Activated CD8-positive, alpha-beta T cell treated with anti-CD3 and anti-CD28 coated beads, Interleukin-2, amount 10 ng/mL, durations not matched to agents 7 days and 5 days (primary cell): ENCODE data around the gene HUS1B. TPM values are rescaled to one million over a fixed set of nuclear protein-coding genes. Genes with fewer than 3 reads are reported as not detected.

ENCODE experiments used
- ATAC-seq: fragments of 150-1000 bp; cut with Tn5 transposase; one replicate; pipeline ENCODE4 v1.10.0; 2021; ENCODE audit warnings: moderate library complexity
- CTCF ChIA-PET: fragments of 350-600 bp; sonication (Branson Sonifier 250); formaldehyde crosslinking; loops from one replicate; lab custom pipeline; 2021; ENCODE audit warnings: antibody characterized with exemption; lab: Charles Lee
- POLR2A ChIA-PET: fragments of 350-600 bp; sonication (Branson Sonifier 250); formaldehyde crosslinking; loops from one replicate; lab custom pipeline; 2021; ENCODE audit warnings: antibody characterized with exemption; lab: Charles Lee
- DNase-seq: peaks from one replicate; pipeline ENCODE4 v3.0.0-alpha.2; 2020
- H3K27ac Mint-ChIP-seq: one replicate; pipeline ENCODE4 v1.8.0; 2021; ENCODE audit warnings: mild to moderate bottlenecking, mixed read lengths
- H3K27me3 Mint-ChIP-seq: one replicate; pipeline ENCODE4 v1.8.0; 2021; ENCODE audit warnings: low read depth, mixed read lengths
- H3K36me3 Mint-ChIP-seq: one replicate; pipeline ENCODE4 v1.8.0; 2021; ENCODE audit warnings: low read depth, mixed read lengths
- H3K4me1 Mint-ChIP-seq: one replicate; pipeline ENCODE4 v1.8.0; 2021; ENCODE audit warnings: low read depth, mixed read lengths
- H3K4me3 Mint-ChIP-seq: one replicate; pipeline ENCODE4 v1.8.0; 2021; ENCODE audit warnings: mild to moderate bottlenecking, mixed read lengths
- H3K9me3 Mint-ChIP-seq: one replicate; pipeline ENCODE4 v1.8.0; 2022; ENCODE audit warnings: mixed read lengths; ENCODE audit not compliant: insufficient read depth
- total RNA-seq, 2 experiments: library from RNA; stranded (reverse); gene quantifications; one replicate each; pipeline ENCODE4 v1.2.3, GENCODE V29; 2021

HUS1B gene
- total RNA-seq, 2 experiments from 2014 or later: 1.6 to 1.8 TPM

- Mint-ChIP-seq H3K27me3 (no peaks in the 10 kb centered on the region), H3K9me3 (no peaks in the 10 kb centered on the region), H3K4me1 (peaks cover 37% of the 10 kb centered on the region), H3K36me3 (peaks cover 6% of the 10 kb centered on the region), H3K4me3 (peak within 1 kb of the TSS; percentile 96), H3K27ac (peak within 1 kb of the TSS; percentile 92)
- ChIA-PET POLR2A (interaction anchor here (0.5 to 3.1 kb wide), 8 partner anchors 9 to 301 kb away, joined by 3 to 26 read pairs (median 6); partner anchors contain the start of gene IRF4), CTCF (interaction anchor here (0.7 to 2.3 kb wide), 9 partner anchors 9 to 99 kb away, joined by 3 to 12 read pairs (median 7); no protein-coding TSS in a partner anchor)
- ATAC-seq (peak; percentile 79), DNase-seq (peak; percentile 89)
Observed at GRCh38 chr6:692858-693722, 36.2 kb upstream of the HUS1B start, which contains the start of gene EXOC2. TSS of gene EXOC2 (minus strand) at chr6:693139. CDS start at chr6:637818, 55,321 bp downstream.

GRCh38 chr6:692356-692851 lies 35.5 kb upstream of the HUS1B start:
- ATAC-seq (peak; percentile 93), DNase-seq (peak; percentile 86)
- H3K27me3 Mint-ChIP-seq: no peaks in the 10 kb centered on the region

GRCh38 chr6:689223-689622 lies 32.3 kb upstream of the HUS1B start:
- no peak overlapping the region for H3K27ac Mint-ChIP-seq
- ChIA-PET CTCF (interaction anchor here (1.0 to 2.0 kb wide), 4 partner anchors 16 to 96 kb away, joined by 3 to 7 read pairs (median 3); no protein-coding TSS in a partner anchor), POLR2A (interaction anchor here (0.6 kb wide), 1 partner anchor 24 kb away, joined by 3 read pairs; no protein-coding TSS in a partner anchor)
- H3K9me3 Mint-ChIP-seq: no peaks in the 10 kb centered on the region
- H3K4me1 Mint-ChIP-seq: peaks cover 47% of the 10 kb centered on the region
- no peak overlapping the region for H3K4me3 Mint-ChIP-seq
- ATAC-seq: no peak
- peaks cover 14% of the 10 kb centered on the region for H3K36me3 Mint-ChIP-seq
- DNase-seq: no peak
- no peaks in the 10 kb centered on the region for H3K27me3 Mint-ChIP-seq

More at GRCh38 chr6:692356-692851, 35.5 kb upstream of the HUS1B start:
- POLR2A ChIA-PET: interaction anchor here (0.9 to 3.1 kb wide), 6 partner anchors 9 to 300 kb away, joined by 3 to 26 read pairs (median 8); partner anchors contain the start of gene IRF4
- H3K27ac Mint-ChIP-seq: peak overlapping the region; percentile 90
- H3K9me3 Mint-ChIP-seq: no peaks in the 10 kb centered on the region
- peaks cover 37% of the 10 kb centered on the region for H3K4me1 Mint-ChIP-seq
- CTCF ChIA-PET: interaction anchor here (0.7 to 2.3 kb wide), 8 partner anchors 9 to 98 kb away, joined by 3 to 12 read pairs (median 7); no protein-coding TSS in a partner anchor
- peak overlapping the region; percentile 96 for H3K4me3 Mint-ChIP-seq
- H3K36me3 Mint-ChIP-seq: peaks cover 6% of the 10 kb centered on the region

GRCh38 chr6:686497-686896 lies 29.6 kb upstream of the HUS1B start:
- CTCF ChIA-PET: no interaction called here
- POLR2A ChIA-PET: no interaction called here
- Mint-ChIP-seq H3K4me1 (peaks cover 52% of the 10 kb centered on the region), H3K4me3 (no peak overlapping the region), H3K36me3 (peaks cover 16% of the 10 kb centered on the region), H3K27me3 (no peaks in the 10 kb centered on the region), H3K9me3 (no peaks in the 10 kb centered on the region), H3K27ac (no peak overlapping the region)
- ATAC-seq (no peak), DNase-seq (no peak)

- no peak for DNase-seq
- ChIA-PET POLR2A (interaction anchor here (0.7 to 2.6 kb wide), 2 partner anchors 7 to 93 kb away, joined by 3 to 18 read pairs; partner anchors contain the start of gene EXOC2), CTCF (interaction anchor here (2.7 kb wide), 1 partner anchor 37 kb away, joined by 11 read pairs; no protein-coding TSS in a partner anchor)
- Mint-ChIP-seq H3K9me3 (no peaks in the 10 kb centered on the region), H3K4me1 (peaks cover 54% of the 10 kb centered on the region), H3K27ac (peak overlapping the region; percentile 83), H3K4me3 (peak overlapping the region; percentile 24), H3K27me3 (no peaks in the 10 kb centered on the region), H3K36me3 (peaks cover 18% of the 10 kb centered on the region)
- ATAC-seq: peak; percentile 43
Observed at GRCh38 chr6:684831-685636, 28.1 kb upstream of the HUS1B start.

DNA sequence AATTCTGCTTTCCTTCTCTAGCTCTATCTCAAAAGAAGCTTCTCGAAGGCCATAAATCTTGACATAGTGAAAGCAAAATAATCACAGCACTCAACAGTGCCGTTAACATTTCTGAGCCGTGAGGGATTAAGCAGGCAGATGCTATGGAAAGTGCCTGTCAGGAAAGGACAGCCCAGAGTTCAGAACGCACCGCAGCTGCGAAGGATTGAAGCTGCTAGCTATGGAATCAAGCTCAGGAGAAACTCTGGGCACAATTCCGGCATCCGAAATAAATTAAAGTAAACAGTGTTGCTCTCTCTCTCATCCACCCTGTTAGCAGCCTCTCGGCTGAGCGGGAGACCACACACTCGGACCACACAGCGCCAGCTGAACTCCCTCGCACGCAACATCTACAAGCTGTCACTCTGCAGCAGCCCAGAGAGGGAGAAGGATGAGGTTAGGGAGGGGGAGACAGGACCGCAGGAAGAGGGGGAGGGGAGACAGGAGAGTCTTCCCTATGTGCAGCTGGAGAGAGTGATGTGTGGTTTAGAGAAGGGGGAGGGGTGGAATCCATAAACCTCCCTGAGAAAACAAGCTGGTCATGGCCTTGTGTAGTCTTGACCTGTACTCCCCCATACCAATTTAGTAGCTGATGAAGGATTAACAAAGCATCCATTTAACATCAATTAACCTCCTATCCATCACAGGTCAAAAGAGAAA lies 27.0 kb upstream of the HUS1B start:
- ATAC-seq (peak; percentile 73), DNase-seq (peak; percentile 62)
- CTCF ChIA-PET: interaction anchor here (0.7 to 2.7 kb wide), 9 partner anchors 8 to 107 kb away, joined by 3 to 12 read pairs (median 4); partner anchors contain the start of gene EXOC2
- peaks cover 47% of the 10 kb centered on the region for H3K4me1 Mint-ChIP-seq
- peak overlapping the region; percentile 81 for H3K27ac Mint-ChIP-seq
- H3K36me3 Mint-ChIP-seq: peaks cover 17% of the 10 kb centered on the region
- POLR2A ChIA-PET: interaction anchor here (1.0 to 2.6 kb wide), 2 partner anchors 8 to 27 kb away, joined by 3 to 18 read pairs; partner anchors contain the start of gene EXOC2
- no peaks in the 10 kb centered on the region for H3K9me3 Mint-ChIP-seq
- peak overlapping the region; percentile 54 for H3K4me3 Mint-ChIP-seq
- no peaks in the 10 kb centered on the region for H3K27me3 Mint-ChIP-seq

DNA sequence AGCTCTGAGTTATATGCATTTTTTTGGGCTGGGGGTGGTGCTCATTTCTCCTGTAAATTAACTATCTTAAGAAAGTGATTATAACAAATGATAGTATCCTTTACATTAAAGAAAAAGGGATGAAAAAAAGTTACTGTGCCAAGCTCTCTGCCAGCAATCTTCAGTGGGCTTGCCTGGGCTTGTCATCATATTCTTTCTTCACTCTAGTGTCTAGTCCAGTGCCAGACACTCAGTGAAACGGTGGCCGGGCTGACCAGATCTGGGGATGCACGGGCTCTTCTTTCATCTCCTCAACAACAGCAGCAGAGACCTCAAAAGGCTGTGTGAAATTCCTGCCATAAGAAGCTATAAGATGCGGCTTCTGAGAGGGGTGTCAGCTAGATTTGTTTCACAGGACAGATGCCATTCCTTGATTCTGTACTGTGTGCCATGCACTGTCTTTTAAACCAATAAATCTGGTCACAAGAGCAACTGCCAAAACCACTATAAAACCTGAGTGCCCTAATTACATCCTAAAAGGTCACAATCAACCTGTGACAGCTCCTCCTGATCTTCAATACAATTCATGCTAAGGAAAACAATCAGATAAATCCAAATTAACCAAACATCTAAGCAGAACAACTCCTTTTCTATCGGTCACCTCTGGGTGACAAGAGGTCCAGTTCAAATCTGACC lies 23.9 kb upstream of the HUS1B start:
- ChIA-PET CTCF (interaction anchor here (1.0 to 1.2 kb wide), 3 partner anchors 11 to 18 kb away, joined by 3 read pairs; no protein-coding TSS in a partner anchor), POLR2A (interaction anchor here (2.0 kb wide), 1 partner anchor 12 kb away, joined by 8 read pairs; the partner anchor contains the start of gene EXOC2)
- Mint-ChIP-seq H3K4me1 (peaks cover 47% of the 10 kb centered on the region), H3K36me3 (peaks cover 22% of the 10 kb centered on the region), H3K9me3 (no peaks in the 10 kb centered on the region), H3K27ac (no peak overlapping the region), H3K4me3 (no peak overlapping the region), H3K27me3 (no peaks in the 10 kb centered on the region)
- ATAC-seq (no peak), DNase-seq (no peak)

DNA sequence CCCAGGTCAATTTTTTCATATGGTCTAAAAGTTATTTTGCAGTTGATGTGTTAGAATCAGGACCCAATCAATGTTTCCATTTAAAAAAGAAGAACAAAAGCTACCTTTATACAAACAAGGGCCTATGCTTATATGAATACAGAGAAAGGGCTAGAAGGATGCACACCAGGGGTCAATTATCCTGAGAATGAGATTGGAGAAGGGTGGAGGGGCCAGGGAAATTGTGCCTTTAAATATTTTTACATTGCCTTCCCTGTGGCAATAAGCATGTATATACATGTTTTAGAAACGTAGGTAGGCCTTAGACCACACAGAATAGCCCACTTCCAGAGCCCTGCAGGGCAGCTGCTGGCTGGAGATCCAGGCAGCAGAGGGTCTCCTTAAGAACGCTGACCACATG lies 23.4 kb upstream of the HUS1B start:
- ChIA-PET CTCF (interaction anchor here (0.6 to 2.1 kb wide), 5 partner anchors 12 to 42 kb away, joined by 3 to 5 read pairs (median 3); no protein-coding TSS in a partner anchor), POLR2A (interaction anchor here (2.0 kb wide), 1 partner anchor 12 kb away, joined by 8 read pairs; the partner anchor contains the start of gene EXOC2)
- ATAC-seq: no peak
- Mint-ChIP-seq H3K9me3 (no peaks in the 10 kb centered on the region), H3K27ac (peak overlapping the region; percentile 3), H3K4me1 (peaks cover 43% of the 10 kb centered on the region), H3K27me3 (no peaks in the 10 kb centered on the region), H3K36me3 (peaks cover 18% of the 10 kb centered on the region), H3K4me3 (no peak overlapping the region)
- DNase-seq: no peak

GRCh38 chr6:679282-679681 lies 22.4 kb upstream of the HUS1B start:
- ChIA-PET CTCF (interaction anchor here (2.1 kb wide), 1 partner anchor 43 kb away, joined by 5 read pairs; no protein-coding TSS in a partner anchor), POLR2A (interaction anchor here (0.7 kb wide), 1 partner anchor 14 kb away, joined by 3 read pairs; the partner anchor contains the start of gene EXOC2)

GRCh38 chr6:678520-678919 lies 21.6 kb upstream of the HUS1B start:
- ChIA-PET POLR2A (no interaction called here), CTCF (interaction anchor here (2.1 kb wide), 1 partner anchor 44 kb away, joined by 5 read pairs; no protein-coding TSS in a partner anchor)
- no peak overlapping the region for H3K27ac Mint-ChIP-seq
- H3K4me3 Mint-ChIP-seq: no peak overlapping the region
- DNase-seq (no peak), ATAC-seq (no peak)
- no peaks in the 10 kb centered on the region for H3K27me3 Mint-ChIP-seq
- H3K36me3 Mint-ChIP-seq: peaks cover 15% of the 10 kb centered on the region
- no peaks in the 10 kb centered on the region for H3K9me3 Mint-ChIP-seq
- H3K4me1 Mint-ChIP-seq: peaks cover 37% of the 10 kb centered on the region

More at GRCh38 chr6:679282-679681, 22.4 kb upstream of the HUS1B start:
- Mint-ChIP-seq H3K4me1 (peaks cover 45% of the 10 kb centered on the region), H3K4me3 (no peak overlapping the region), H3K36me3 (peaks cover 15% of the 10 kb centered on the region), H3K27ac (no peak overlapping the region), H3K27me3 (no peaks in the 10 kb centered on the region), H3K9me3 (no peaks in the 10 kb centered on the region)
- ATAC-seq: no peak
- DNase-seq: no peak
